Left kidney (tissue), 1 donor: Measurements from ENCODE around the gene EGFL8. TPM values are rescaled to one million over a fixed set of nuclear protein-coding genes. Genes with fewer than 3 reads are reported as not detected.

Source experiments
- polyA plus RNA-seq: library from polyadenylated mRNA; unstranded; fragments of 120-200 nt; gene quantifications from one replicate; pipeline ENCODE4 v1.2.1, GENCODE V29; 2013; ENCODE audit not compliant: insufficient read length

EGFL8 gene
- polyA plus RNA-seq, 1 donor = 30.3 TPM

Other genes starting within 250 kb of the EGFL8 start
- 3.9 TPM for gene C2, start 236.9 kb upstream of the EGFL8 start, polyA plus RNA-seq
- 10.7 TPM for gene CFB, start 218.5 kb upstream of the EGFL8 start, polyA plus RNA-seq
- gene NELFE, start 205.6 kb upstream of the EGFL8 start, polyA plus RNA-seq = 89.9 TPM
- gene SKIC2, start 205.4 kb upstream of the EGFL8 start, polyA plus RNA-seq = 60.8 TPM
- gene DXO, start 192.5 kb upstream of the EGFL8 start, polyA plus RNA-seq = 29.4 TPM
- gene C4A, start 182.5 kb upstream of the EGFL8 start, polyA plus RNA-seq = 17.0 TPM
- gene C4B, start 149.8 kb upstream of the EGFL8 start, polyA plus RNA-seq = 22.3 TPM
- 0.55 TPM for gene CYP21A2, start 126.2 kb upstream of the EGFL8 start, polyA plus RNA-seq
- 4.7 TPM for gene TNXB, start 55.3 kb upstream of the EGFL8 start, polyA plus RNA-seq
- gene ATF6B, start 36.3 kb upstream of the EGFL8 start, polyA plus RNA-seq = 94.3 TPM
- gene FKBPL, start 34.3 kb upstream of the EGFL8 start, polyA plus RNA-seq = 7.5 TPM
- 2.7 TPM for gene PRRT1, start 12.7 kb upstream of the EGFL8 start, polyA plus RNA-seq
- gene PPT2, start 10.5 kb upstream of the EGFL8 start, polyA plus RNA-seq = 40.9 TPM
- 94.6 TPM for gene AGPAT1, start 11.5 kb downstream of the EGFL8 start, polyA plus RNA-seq
- 90.5 TPM for gene RNF5, start 13.8 kb downstream of the EGFL8 start, polyA plus RNA-seq
- gene AGER, start 19.7 kb downstream of the EGFL8 start, polyA plus RNA-seq = 28.0 TPM
- 190 TPM for gene PBX2, start 25.6 kb downstream of the EGFL8 start, polyA plus RNA-seq
- gene GPSM3, start 28.0 kb downstream of the EGFL8 start, polyA plus RNA-seq = 10.2 TPM
- 15.6 TPM for gene NOTCH4, start 59.5 kb downstream of the EGFL8 start, polyA plus RNA-seq
- 0.27 TPM for gene TSBP1, start 207.3 kb downstream of the EGFL8 start, polyA plus RNA-seq
- gene BTNL2, start 242.6 kb downstream of the EGFL8 start, polyA plus RNA-seq = 3.4 TPM